SK-N-SH treated with all-trans-retinoic acid at 6 μM for 48 hours (cell line): ENCODE data around the gene RRAGB.

Experiments used
- RARB ChIP-seq: fragments of 250-450 bp; sonication (Bioruptor Pico); IDR thresholded peaks from 2 replicates; pipeline ENCODE4 v1.8.0; 2021; ENCODE audit warnings: mild to moderate bottlenecking, moderate library complexity
- SNAI2 ChIP-seq: fragments of 250-450 bp; sonication (Bioruptor Pico); IDR thresholded peaks from 2 replicates; pipeline ENCODE4 v1.5.0; 2020; ENCODE audit warnings: mild to moderate bottlenecking, moderate library complexity
- TF ChIP-seq, protein P1 (sequence below): fragments of 250-450 bp; sonication (Bioruptor Pico); IDR thresholded peaks from 2 replicates; pipeline ENCODE4 v1.8.0; 2021; ENCODE audit warnings: low read depth, mild to moderate bottlenecking, moderate library complexity, borderline replicate concordance

DNA sequence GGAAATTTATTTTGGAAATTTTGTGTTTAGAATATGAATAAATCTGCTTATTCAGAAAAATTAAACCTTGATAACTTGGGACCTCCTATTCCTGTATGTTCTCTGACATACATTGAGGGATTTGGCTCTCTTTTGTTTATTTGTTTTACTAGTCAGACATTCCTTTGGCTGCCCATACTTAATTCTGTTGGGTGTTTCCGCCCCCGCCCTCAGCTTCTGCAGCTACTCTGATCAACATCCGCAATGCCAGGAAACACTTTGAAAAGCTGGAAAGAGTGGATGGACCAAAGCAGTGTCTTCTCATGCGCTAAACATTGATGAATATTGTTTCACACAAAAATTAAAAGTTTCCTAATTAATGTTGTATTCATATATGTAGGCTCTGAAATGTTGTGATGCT, 40.5 kb downstream of the RRAGB start:
- TF ChIP-seq RARB (CRISPR knock-in tag) = no peak
- TF ChIP-seq SNAI2 (CRISPR knock-in tag) = no peak
- TF ChIP-seq, protein P1, sequence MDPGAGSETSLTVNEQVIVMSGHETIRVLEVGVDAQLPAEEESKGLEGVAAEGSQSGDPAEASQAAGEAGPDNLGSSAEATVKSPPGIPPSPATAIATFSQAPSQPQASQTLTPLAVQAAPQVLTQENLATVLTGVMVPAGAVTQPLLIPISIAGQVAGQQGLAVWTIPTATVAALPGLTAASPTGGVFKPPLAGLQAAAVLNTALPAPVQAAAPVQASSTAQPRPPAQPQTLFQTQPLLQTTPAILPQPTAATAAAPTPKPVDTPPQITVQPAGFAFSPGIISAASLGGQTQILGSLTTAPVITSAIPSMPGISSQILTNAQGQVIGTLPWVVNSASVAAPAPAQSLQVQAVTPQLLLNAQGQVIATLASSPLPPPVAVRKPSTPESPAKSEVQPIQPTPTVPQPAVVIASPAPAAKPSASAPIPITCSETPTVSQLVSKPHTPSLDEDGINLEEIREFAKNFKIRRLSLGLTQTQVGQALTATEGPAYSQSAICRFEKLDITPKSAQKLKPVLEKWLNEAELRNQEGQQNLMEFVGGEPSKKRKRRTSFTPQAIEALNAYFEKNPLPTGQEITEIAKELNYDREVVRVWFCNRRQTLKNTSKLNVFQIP (CRISPR knock-in tag) = no peak
